Astrocyte (in vitro differentiated cells and primary cell): ENCODE data around the gene NAALADL2. TPM values are rescaled to one million over a fixed set of nuclear protein-coding genes. Genes with fewer than 3 reads are reported as not detected.
A peak's percentile ranks its signal among the peaks of the same experiment; 100 is the strongest.

ENCODE experiments used
- DNase-seq: peaks from one replicate; pipeline ENCODE4 v3.0.0-alpha.2; 2010; ENCODE audit warnings: low read depth
- FAIRE-seq: peaks from 2 replicates; lab custom pipeline; 2011; peaks lifted over from hg19 to GRCh38; lab: Jason Lieb, UNC
- H2AFZ ChIP-seq: 2 replicates; pipeline ENCODE4 v1.6.0; 2012; ENCODE audit warnings: low read depth, low read length, inconsistent platforms
- H3K27ac ChIP-seq: 2 replicates; pipeline ENCODE4 v1.5.1; 2011; ENCODE audit warnings: low read depth, low read length, inconsistent platforms
- H3K27me3 ChIP-seq: 2 replicates; pipeline ENCODE4 v1.6.0; 2011; ENCODE audit warnings: low read length, inconsistent platforms; ENCODE audit not compliant: insufficient read depth
- H3K36me3 ChIP-seq: 2 replicates; pipeline ENCODE4 v1.5.1; 2011; ENCODE audit warnings: low read length, inconsistent platforms; ENCODE audit not compliant: insufficient read depth
- H3K4me1 ChIP-seq: 2 replicates; pipeline ENCODE4 v1.5.1; 2011; ENCODE audit warnings: low read length, inconsistent platforms; ENCODE audit not compliant: insufficient read depth
- H3K4me2 ChIP-seq: 2 replicates; pipeline ENCODE4 v1.6.0; 2012; ENCODE audit warnings: low read length, inconsistent platforms
- H3K4me3 ChIP-seq: 2 replicates; pipeline ENCODE4 v1.5.1; 2011; ENCODE audit warnings: low read depth, mild to moderate bottlenecking, low read length, inconsistent platforms; ENCODE audit not compliant: insufficient read depth
- H3K79me2 ChIP-seq: 2 replicates; pipeline ENCODE4 v1.6.0; 2012; ENCODE audit warnings: mild to moderate bottlenecking, low read length, inconsistent platforms; ENCODE audit not compliant: insufficient read depth
- H3K9ac ChIP-seq: 2 replicates; pipeline ENCODE4 v1.6.0; 2012; ENCODE audit warnings: mild to moderate bottlenecking, low read length, inconsistent platforms
- H3K9me3 ChIP-seq: 2 replicates; pipeline ENCODE4 v1.5.1; 2012; ENCODE audit warnings: low read depth, mild to moderate bottlenecking, low read length, inconsistent platforms; ENCODE audit not compliant: insufficient read depth
- H4K20me1 ChIP-seq: 2 replicates; pipeline ENCODE4 v1.6.0; 2012; ENCODE audit warnings: low read length, inconsistent platforms; ENCODE audit not compliant: insufficient read depth
- H3K27ac Mint-ChIP-seq: one replicate; pipeline ENCODE4 v1.8.0; 2021; ENCODE audit warnings: mild to moderate bottlenecking, mixed read lengths; ENCODE audit not compliant: unreplicated experiment
- H3K27me3 Mint-ChIP-seq: one replicate; pipeline ENCODE4 v1.8.0; 2021; ENCODE audit warnings: low read depth, mixed read lengths; ENCODE audit not compliant: unreplicated experiment
- H3K36me3 Mint-ChIP-seq: one replicate; pipeline ENCODE4 v1.8.0; 2021; ENCODE audit warnings: low read depth, mixed read lengths; ENCODE audit not compliant: unreplicated experiment
- H3K4me1 Mint-ChIP-seq: one replicate; pipeline ENCODE4 v1.8.0; 2021; ENCODE audit warnings: low read depth, mixed read lengths; ENCODE audit not compliant: unreplicated experiment
- H3K4me3 Mint-ChIP-seq: one replicate; pipeline ENCODE4 v1.8.0; 2021; ENCODE audit warnings: mild to moderate bottlenecking, moderate library complexity, mixed read lengths; ENCODE audit not compliant: unreplicated experiment
- H3K9me3 Mint-ChIP-seq: one replicate; pipeline ENCODE4 v1.8.0; 2021; ENCODE audit warnings: mild to moderate bottlenecking, mixed read lengths; ENCODE audit not compliant: unreplicated experiment
- CTCF ChIP-seq: IDR thresholded peaks from 2 replicates; pipeline ENCODE4 v1.5.1; 2011; ENCODE audit warnings: low read depth, mild to moderate bottlenecking, inconsistent platforms, low read length, moderate library complexity; ENCODE audit not compliant: insufficient read depth
- EZH2 ChIP-seq: IDR thresholded peaks from 2 replicates; pipeline ENCODE4 v1.6.1; 2012; ENCODE audit warnings: mild to moderate bottlenecking, low read length, inconsistent platforms; ENCODE audit not compliant: insufficient read depth
- total RNA-seq: library from RNA; stranded (reverse); gene quantifications from 2 replicates; pipeline ENCODE4 v1.2.1, GENCODE V29; 2021

Gene NAALADL2
- total RNA-seq, 1 donor from 2014 or later, result 2.7 TPM

GRCh38 chr3:175392653-175393052, 533.5 kb downstream of the NAALADL2 start:
- no peak for FAIRE-seq

GRCh38 chr3:175397372-175397771, 538.2 kb downstream of the NAALADL2 start:
- FAIRE-seq, result no peak
- no peak overlapping the region for H3K4me2 ChIP-seq
- Mint-ChIP-seq H3K27ac (no peak overlapping the region), H3K36me3 (no peaks in the 10 kb centered on the region), H3K27me3 (no peaks in the 10 kb centered on the region), H3K9me3 (no peaks in the 10 kb centered on the region), H3K4me1 (no peaks in the 10 kb centered on the region), H3K4me3 (no peak overlapping the region)
- no peaks in the 10 kb centered on the region for H3K9me3 ChIP-seq
- no peak for DNase-seq
- no peak overlapping the region for H2AFZ ChIP-seq
- no peak overlapping the region for H3K4me3 ChIP-seq
- H3K79me2 ChIP-seq, result no peaks in the 10 kb centered on the region
- no peaks in the 10 kb centered on the region for H3K4me1 ChIP-seq
- H3K27me3 ChIP-seq, result no peaks in the 10 kb centered on the region
- H3K9ac ChIP-seq, result no peak overlapping the region
- TF ChIP-seq EZH2 (no peak), CTCF (no peak)
- no peaks in the 10 kb centered on the region for H3K36me3 ChIP-seq
- no peak overlapping the region for H3K27ac ChIP-seq
- no peaks in the 10 kb centered on the region for H4K20me1 ChIP-seq

More at GRCh38 chr3:175392653-175393052, 533.5 kb downstream of the NAALADL2 start:
- Mint-ChIP-seq H3K27me3 (no peaks in the 10 kb centered on the region), H3K4me3 (no peak overlapping the region), H3K9me3 (no peaks in the 10 kb centered on the region), H3K36me3 (no peaks in the 10 kb centered on the region), H3K4me1 (no peaks in the 10 kb centered on the region), H3K27ac (no peak overlapping the region)
- Histone ChIP-seq H3K27me3 (no peaks in the 10 kb centered on the region), H3K36me3 (no peaks in the 10 kb centered on the region), H3K27ac (no peak overlapping the region), H3K4me2 (no peak overlapping the region), H3K9ac (no peak overlapping the region), H2AFZ (no peak overlapping the region), H3K4me3 (no peak overlapping the region), H3K4me1 (no peaks in the 10 kb centered on the region), H3K79me2 (no peaks in the 10 kb centered on the region), H4K20me1 (no peaks in the 10 kb centered on the region), H3K9me3 (no peaks in the 10 kb centered on the region)
- TF ChIP-seq EZH2 (no peak), CTCF (no peak)
- peak; percentile 93 for DNase-seq

- DNase-seq (no peak), FAIRE-seq (no peak)
- no peak overlapping the region for H3K4me2 ChIP-seq
- no peaks in the 10 kb centered on the region for H3K36me3 Mint-ChIP-seq
- no peaks in the 10 kb centered on the region for H3K27me3 Mint-ChIP-seq
- no peaks in the 10 kb centered on the region for H3K27me3 ChIP-seq
- H3K27ac Mint-ChIP-seq, result no peak overlapping the region
- H3K9me3 Mint-ChIP-seq, result no peaks in the 10 kb centered on the region
- no peak overlapping the region for H2AFZ ChIP-seq
- H3K79me2 ChIP-seq, result no peaks in the 10 kb centered on the region
- no peak overlapping the region for H3K27ac ChIP-seq
- TF ChIP-seq CTCF (no peak), EZH2 (no peak)
- no peaks in the 10 kb centered on the region for H4K20me1 ChIP-seq
- no peaks in the 10 kb centered on the region for H3K4me1 ChIP-seq
- H3K36me3 ChIP-seq, result no peaks in the 10 kb centered on the region
- no peaks in the 10 kb centered on the region for H3K4me1 Mint-ChIP-seq
- no peaks in the 10 kb centered on the region for H3K9me3 ChIP-seq
- no peak overlapping the region for H3K9ac ChIP-seq
- no peak overlapping the region for H3K4me3 ChIP-seq
- H3K4me3 Mint-ChIP-seq, result no peak overlapping the region
Measured at GRCh38 chr3:175398676-175399075, 539.5 kb downstream of the NAALADL2 start.
